NB4 (cell line): ENCODE results near the gene GIMAP5.

Experiments used
- POLR2A ChIP-seq: IDR thresholded peaks from 2 replicates; pipeline ENCODE4 v1.6.1; 2011; ENCODE audit warnings: mild to moderate bottlenecking; ENCODE audit not compliant: insufficient read length; ENCODE audit errors: extremely low read depth
- TF ChIP-seq, protein P1 (sequence below): IDR thresholded peaks from one replicate; pipeline ENCODE4 v1.5.1; 2012; ENCODE audit warnings: low read depth, low read length

DNA sequence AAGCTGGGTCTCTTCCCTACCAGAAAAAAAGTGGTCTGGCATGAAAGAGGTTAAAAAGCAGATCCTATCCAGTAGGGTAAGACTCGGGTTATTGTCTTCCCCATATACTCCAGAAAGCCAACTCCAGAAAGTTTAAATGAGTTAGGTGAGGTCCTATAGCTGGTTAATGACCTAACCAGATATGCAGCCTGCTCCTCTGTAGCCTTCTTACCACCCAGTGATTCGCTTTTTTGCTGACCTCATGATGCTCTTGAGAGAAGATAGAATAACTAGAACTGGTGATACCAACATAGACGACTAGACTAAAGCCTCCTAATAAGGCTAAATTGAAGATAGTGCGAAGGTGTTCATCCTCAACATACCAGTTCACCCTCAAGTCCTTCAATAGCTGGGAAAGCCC lies 21.5 kb upstream of the GIMAP5 start:
- TF ChIP-seq, protein P1, sequence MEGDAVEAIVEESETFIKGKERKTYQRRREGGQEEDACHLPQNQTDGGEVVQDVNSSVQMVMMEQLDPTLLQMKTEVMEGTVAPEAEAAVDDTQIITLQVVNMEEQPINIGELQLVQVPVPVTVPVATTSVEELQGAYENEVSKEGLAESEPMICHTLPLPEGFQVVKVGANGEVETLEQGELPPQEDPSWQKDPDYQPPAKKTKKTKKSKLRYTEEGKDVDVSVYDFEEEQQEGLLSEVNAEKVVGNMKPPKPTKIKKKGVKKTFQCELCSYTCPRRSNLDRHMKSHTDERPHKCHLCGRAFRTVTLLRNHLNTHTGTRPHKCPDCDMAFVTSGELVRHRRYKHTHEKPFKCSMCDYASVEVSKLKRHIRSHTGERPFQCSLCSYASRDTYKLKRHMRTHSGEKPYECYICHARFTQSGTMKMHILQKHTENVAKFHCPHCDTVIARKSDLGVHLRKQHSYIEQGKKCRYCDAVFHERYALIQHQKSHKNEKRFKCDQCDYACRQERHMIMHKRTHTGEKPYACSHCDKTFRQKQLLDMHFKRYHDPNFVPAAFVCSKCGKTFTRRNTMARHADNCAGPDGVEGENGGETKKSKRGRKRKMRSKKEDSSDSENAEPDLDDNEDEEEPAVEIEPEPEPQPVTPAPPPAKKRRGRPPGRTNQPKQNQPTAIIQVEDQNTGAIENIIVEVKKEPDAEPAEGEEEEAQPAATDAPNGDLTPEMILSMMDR = no peak
- TF ChIP-seq POLR2A = no peak
